GM19455 (cell line): ENCODE data around the gene MEGF11.
"Not testable (repeated sequence)": the region's sequence is repeated elsewhere in the genome, so short reads cannot be mapped to it uniquely, and the experiment has no call there.

ENCODE experiments used
- ATAC-seq: cut with Tn5 transposase; IDR thresholded peaks from one replicate; pipeline ENCODE4 v1.9.1; 2021; ENCODE audit not compliant: unreplicated experiment

MEGF11 gene

GRCh38 chr15:65982627-65983322, 270.8 kb downstream of the MEGF11 start:
- no peak for ATAC-seq

- ATAC-seq: no peak
These were observed 271.5 kb downstream of the MEGF11 start for GRCh38 chr15:65981837-65982626.

GRCh38 chr15:65980824-65981456, 272.6 kb downstream of the MEGF11 start:
- no peak for ATAC-seq

- ATAC-seq: no peak
These were observed 273.7 kb downstream of the MEGF11 start for GRCh38 chr15:65979837-65980236.

GRCh38 chr15:65979316-65979715, 274.2 kb downstream of the MEGF11 start:
- no peak for ATAC-seq

- ATAC-seq: no peak
These were observed 275.4 kb downstream of the MEGF11 start for GRCh38 chr15:65978110-65978509.

GRCh38 chr15:65976196-65976595, 277.4 kb downstream of the MEGF11 start:
- not testable (repeated sequence) for ATAC-seq

- ATAC-seq: no peak
These were observed 281.9 kb downstream of the MEGF11 start for GRCh38 chr15:65971741-65971995.

GRCh38 chr15:65970937-65971740, 282.4 kb downstream of the MEGF11 start:
- ATAC-seq: no peak

- ATAC-seq: no peak
These were observed 283.4 kb downstream of the MEGF11 start for GRCh38 chr15:65969865-65970816.

GRCh38 chr15:65968511-65968910, 285.0 kb downstream of the MEGF11 start:
- no peak for ATAC-seq

GRCh38 chr15:65964792-65965433, 288.6 kb downstream of the MEGF11 start:
- no peak for ATAC-seq

GRCh38 chr15:65963911-65964482, 289.6 kb downstream of the MEGF11 start:
- ATAC-seq: no peak

- ATAC-seq: no peak
These were observed 290.2 kb downstream of the MEGF11 start for GRCh38 chr15:65963358-65963757.

- ATAC-seq: no peak
These were observed 291.4 kb downstream of the MEGF11 start for GRCh38 chr15:65962187-65962586.

GRCh38 chr15:65960586-65960985, 293.0 kb downstream of the MEGF11 start:
- no peak for ATAC-seq

- ATAC-seq: no peak
These were observed 294.7 kb downstream of the MEGF11 start for GRCh38 chr15:65958835-65959234.

GRCh38 chr15:65957451-65957850, 296.1 kb downstream of the MEGF11 start:
- no peak for ATAC-seq

- no peak for ATAC-seq
These were observed 296.7 kb downstream of the MEGF11 start for GRCh38 chr15:65956899-65957298.
